Kidney epithelial cell (primary cell): ENCODE data around the gene PM20D1. TPM values are rescaled to one million over a fixed set of nuclear protein-coding genes. Genes with fewer than 3 reads are reported as not detected.
"Not testable (repeated sequence)": the region's sequence is repeated elsewhere in the genome, so short reads cannot be mapped to it uniquely, and the experiment has no call there.

Experiments
- DNase-seq: peaks from one replicate; pipeline ENCODE4 v3.0.0-alpha.2; 2010; ENCODE audit warnings: low read depth
- H3K27me3 ChIP-seq: 2 replicates; pipeline ENCODE4 v1.6.0; 2011; ENCODE audit warnings: low read length; ENCODE audit not compliant: control insufficient read depth, insufficient read depth
- H3K36me3 ChIP-seq: 2 replicates; pipeline ENCODE4 v1.5.1; 2011; ENCODE audit warnings: low read length; ENCODE audit not compliant: control insufficient read depth, insufficient read depth
- H3K4me3 ChIP-seq: 2 replicates; pipeline ENCODE4 v1.5.1; 2011; ENCODE audit warnings: low read depth, mild to moderate bottlenecking, control low read depth, low read length
- total RNA-seq: library from RNA; depleted of rRNA; stranded (reverse); fragments of >200 nt; gene quantifications from 2 replicates; pipeline ENCODE4 v1.2.3, GENCODE V29; 2015
- TF ChIP-seq, protein P1 (sequence below): IDR thresholded peaks from 2 replicates; pipeline ENCODE4 v1.5.1; 2011; ENCODE audit warnings: mild to moderate bottlenecking, moderate library complexity, low read length, control low read depth, inconsistent platforms; ENCODE audit not compliant: insufficient read depth, poor library complexity, severe bottlenecking

The PM20D1 gene
- total RNA-seq, 1 donor from 2014 or later = 0.04 TPM

DNA sequence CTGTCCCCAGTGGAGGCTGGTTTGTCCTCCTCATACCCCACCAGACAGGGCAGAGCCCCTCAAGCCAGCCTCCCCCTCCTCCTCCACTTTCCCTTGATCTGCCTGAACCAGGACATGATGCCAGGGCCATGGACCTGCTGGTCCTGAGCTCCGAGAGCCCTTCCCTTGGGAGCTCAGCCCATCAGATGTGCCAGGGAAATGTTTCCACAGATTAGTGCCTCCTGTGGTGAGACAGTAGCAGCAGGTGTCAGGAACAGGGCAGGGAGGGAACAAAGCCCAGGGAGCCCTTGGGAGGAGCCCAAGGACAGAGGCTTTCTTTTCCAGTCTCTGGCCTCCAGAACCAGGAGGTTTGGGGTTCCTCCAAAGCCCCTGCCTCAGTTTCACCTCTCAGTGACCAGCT, 22.3 kb downstream of the PM20D1 start:
- DNase-seq = no peak
- Histone ChIP-seq H3K27me3 (peaks cover 13% of the 10 kb centered on the region), H3K36me3 (no peaks in the 10 kb centered on the region), H3K4me3 (no peak overlapping the region)
- TF ChIP-seq, protein P1, sequence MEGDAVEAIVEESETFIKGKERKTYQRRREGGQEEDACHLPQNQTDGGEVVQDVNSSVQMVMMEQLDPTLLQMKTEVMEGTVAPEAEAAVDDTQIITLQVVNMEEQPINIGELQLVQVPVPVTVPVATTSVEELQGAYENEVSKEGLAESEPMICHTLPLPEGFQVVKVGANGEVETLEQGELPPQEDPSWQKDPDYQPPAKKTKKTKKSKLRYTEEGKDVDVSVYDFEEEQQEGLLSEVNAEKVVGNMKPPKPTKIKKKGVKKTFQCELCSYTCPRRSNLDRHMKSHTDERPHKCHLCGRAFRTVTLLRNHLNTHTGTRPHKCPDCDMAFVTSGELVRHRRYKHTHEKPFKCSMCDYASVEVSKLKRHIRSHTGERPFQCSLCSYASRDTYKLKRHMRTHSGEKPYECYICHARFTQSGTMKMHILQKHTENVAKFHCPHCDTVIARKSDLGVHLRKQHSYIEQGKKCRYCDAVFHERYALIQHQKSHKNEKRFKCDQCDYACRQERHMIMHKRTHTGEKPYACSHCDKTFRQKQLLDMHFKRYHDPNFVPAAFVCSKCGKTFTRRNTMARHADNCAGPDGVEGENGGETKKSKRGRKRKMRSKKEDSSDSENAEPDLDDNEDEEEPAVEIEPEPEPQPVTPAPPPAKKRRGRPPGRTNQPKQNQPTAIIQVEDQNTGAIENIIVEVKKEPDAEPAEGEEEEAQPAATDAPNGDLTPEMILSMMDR = no peak

DNA sequence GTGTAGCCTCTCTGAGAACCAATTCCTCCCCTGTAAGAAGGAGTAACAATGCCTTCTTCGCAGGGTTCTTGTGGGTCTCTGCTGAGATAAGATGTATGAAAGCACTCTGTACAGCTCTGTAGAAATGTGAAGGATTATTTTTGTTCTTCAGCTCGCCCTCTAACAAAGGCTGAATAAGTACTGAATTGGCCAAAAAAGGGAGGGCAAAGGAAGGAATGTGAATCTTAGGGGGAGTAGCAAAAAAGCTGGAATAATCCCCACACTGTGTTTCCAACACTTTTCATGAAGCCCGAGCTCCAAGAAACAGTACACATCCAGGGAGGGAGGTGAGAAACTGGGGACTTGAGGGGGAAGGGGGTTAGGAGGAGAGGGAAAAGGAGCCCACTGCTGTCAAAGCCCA, 22.9 kb downstream of the PM20D1 start:
- no peak for DNase-seq
- H3K36me3 ChIP-seq = no peaks in the 10 kb centered on the region
- H3K27me3 ChIP-seq = peaks cover 13% of the 10 kb centered on the region
- TF ChIP-seq, protein P1 = no peak
- H3K4me3 ChIP-seq = no peak overlapping the region

DNA sequence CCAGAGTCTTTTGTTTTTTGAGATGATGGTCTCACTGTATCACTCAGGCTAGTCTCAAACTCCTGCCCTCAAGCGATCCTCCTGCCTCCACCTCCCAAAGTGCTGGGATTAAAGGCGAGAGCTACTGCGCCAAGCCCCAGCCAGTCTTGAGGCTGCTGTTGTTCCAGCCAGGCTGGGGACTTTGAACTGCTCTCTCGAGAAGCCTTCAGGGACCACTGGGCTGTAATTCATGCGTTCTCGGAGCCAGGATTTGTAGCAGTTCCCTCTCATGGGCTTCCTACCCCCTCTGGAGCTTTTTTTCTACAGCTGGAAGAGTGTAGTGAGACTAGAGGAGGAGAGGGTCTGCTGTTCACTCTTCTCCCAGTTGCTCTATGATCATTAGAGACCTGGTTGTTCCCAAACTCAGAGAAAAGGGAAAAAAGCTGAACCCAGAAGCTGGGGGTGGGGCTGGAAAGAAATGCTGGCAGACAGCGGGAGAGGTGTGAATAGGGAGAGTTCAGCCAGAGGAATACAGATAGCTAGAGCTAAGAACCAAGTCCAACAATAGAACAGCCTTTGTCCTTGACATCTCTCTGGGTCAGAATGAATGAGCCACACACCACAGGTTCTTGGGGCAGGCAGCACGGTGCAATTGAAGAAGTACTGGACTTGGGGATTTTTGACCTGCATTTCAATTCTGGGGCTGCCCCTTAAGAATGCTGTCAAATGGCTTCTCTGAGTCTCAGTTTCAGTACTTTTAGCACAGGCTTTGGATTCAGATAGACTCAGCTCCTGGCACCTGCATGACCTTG, 23.7 kb downstream of the PM20D1 start:
- TF ChIP-seq, protein P1 = no peak
- DNase-seq = no peak
- Histone ChIP-seq H3K27me3 (peaks cover 13% of the 10 kb centered on the region), H3K4me3 (no peak overlapping the region), H3K36me3 (no peaks in the 10 kb centered on the region)

DNA sequence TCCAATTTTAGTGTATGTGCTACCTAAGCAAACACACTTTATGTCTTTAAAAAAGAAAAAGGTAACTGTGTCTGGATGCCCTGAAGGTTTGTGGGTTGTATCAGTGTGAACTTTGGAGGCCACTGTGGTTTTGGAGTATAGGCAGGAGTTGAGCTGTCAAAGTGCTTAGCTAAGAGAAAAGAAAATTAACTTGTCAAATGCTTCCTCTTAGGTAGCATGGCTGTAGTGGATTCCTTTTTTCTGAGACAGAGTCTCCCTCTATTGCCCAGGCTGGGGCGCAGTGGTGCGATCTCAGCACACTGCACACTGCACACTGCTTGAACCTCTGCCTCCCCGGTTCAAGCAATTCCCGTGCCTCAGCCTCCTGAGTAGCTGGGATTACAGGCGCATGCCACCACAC, 25.8 kb downstream of the PM20D1 start:
- TF ChIP-seq, protein P1 = no peak
- H3K27me3 ChIP-seq = peaks cover 13% of the 10 kb centered on the region
- H3K4me3 ChIP-seq = no peak overlapping the region
- H3K36me3 ChIP-seq = no peaks in the 10 kb centered on the region
- no peak for DNase-seq

DNA sequence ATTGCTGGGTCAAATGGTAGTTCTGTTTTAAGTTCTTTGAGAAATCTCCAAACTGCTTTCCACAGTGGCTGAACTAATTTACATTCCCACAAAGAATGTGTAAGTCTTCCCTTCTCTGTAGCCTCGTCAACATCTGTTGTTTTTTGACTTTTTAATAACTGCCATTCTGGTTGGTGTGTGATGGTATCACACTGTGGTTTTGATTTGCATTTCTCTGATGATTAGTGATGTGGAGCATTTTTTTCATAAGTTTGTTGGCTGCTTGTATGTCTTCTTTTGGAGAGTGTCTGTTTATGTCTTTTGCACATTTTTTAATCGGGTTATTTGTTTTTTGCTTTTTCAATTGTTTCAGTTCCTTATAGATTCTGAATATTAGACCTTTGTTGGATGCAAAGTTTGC, 26.7 kb downstream of the PM20D1 start:
- not testable (repeated sequence) for DNase-seq, H3K36me3 ChIP-seq

DNA sequence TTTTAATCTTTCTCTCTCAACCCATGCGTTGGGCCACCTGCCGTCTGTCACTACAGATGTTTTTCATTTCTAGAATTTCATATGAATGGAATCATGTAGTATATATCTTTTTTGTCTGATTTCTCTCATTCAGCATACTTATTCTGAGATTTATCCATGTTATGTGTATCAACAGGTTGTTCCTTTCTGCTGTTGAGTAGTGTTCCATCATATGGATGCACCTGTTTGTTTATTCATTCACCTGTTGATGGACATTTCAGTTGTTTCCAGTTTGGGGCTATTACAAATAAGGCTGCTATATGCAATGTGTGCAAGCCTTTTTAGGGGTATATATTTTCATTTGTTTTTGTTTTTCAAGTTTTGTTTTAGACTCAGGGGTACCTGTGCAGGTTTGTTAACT, 27.5 kb downstream of the PM20D1 start:
- H3K36me3 ChIP-seq = no peaks in the 10 kb centered on the region
- no peak overlapping the region for H3K4me3 ChIP-seq
- TF ChIP-seq, protein P1 = no peak
- no peak for DNase-seq
- peaks cover 11% of the 10 kb centered on the region for H3K27me3 ChIP-seq

More for the DNA sequence above, 26.7 kb downstream of the PM20D1 start:
- not testable (repeated sequence) for H3K4me3 ChIP-seq
- peaks cover 13% of the 10 kb centered on the region for H3K27me3 ChIP-seq
